IgD-negative memory B cell (primary cell): ENCODE results near the gene RAPSN. TPM values are rescaled to one million over a fixed set of nuclear protein-coding genes. Genes with fewer than 3 reads are reported as not detected.

Source experiments
- H3K27ac Mint-ChIP-seq, 3 donors: one replicate each; pipeline ENCODE4 v1.8.0; 2020 to 2022; ENCODE audit warnings: mild to moderate bottlenecking in 3 of 3, mixed read lengths in 3 of 3, moderate library complexity in 1 of 3
- H3K27me3 Mint-ChIP-seq: one replicate; pipeline ENCODE4 v1.8.0; 2021; ENCODE audit warnings: mixed read lengths
- H3K36me3 Mint-ChIP-seq: one replicate; pipeline ENCODE4 v1.8.0; 2020; ENCODE audit warnings: mild to moderate bottlenecking, mixed read lengths
- H3K4me1 Mint-ChIP-seq, 3 donors: one replicate each; pipeline ENCODE4 v1.8.0; 2020 to 2022; ENCODE audit warnings: mixed read lengths in 3 of 3, mild to moderate bottlenecking in 1 of 3
- H3K4me3 Mint-ChIP-seq, 4 donors: one replicate each; pipeline ENCODE4 v1.8.0; 2020 to 2022; ENCODE audit warnings: mild to moderate bottlenecking in 4 of 4, mixed read lengths in 4 of 4, moderate library complexity in 3 of 4
- H3K9me3 Mint-ChIP-seq, 3 donors: one replicate each; pipeline ENCODE4 v1.8.0; 2020 to 2021; ENCODE audit warnings: mixed read lengths in 3 of 3, mild to moderate bottlenecking in 1 of 3
- polyA plus RNA-seq: library from polyadenylated mRNA; unstranded; fragments of 300-500 nt; fragmentation: Illumina TruSeq; gene quantifications from one replicate; pipeline ENCODE4 v1.2.3, GENCODE V29; 2021

The RAPSN gene
- polyA plus RNA-seq, 1 donor from 2014 or later: 0.15 TPM

DNA sequence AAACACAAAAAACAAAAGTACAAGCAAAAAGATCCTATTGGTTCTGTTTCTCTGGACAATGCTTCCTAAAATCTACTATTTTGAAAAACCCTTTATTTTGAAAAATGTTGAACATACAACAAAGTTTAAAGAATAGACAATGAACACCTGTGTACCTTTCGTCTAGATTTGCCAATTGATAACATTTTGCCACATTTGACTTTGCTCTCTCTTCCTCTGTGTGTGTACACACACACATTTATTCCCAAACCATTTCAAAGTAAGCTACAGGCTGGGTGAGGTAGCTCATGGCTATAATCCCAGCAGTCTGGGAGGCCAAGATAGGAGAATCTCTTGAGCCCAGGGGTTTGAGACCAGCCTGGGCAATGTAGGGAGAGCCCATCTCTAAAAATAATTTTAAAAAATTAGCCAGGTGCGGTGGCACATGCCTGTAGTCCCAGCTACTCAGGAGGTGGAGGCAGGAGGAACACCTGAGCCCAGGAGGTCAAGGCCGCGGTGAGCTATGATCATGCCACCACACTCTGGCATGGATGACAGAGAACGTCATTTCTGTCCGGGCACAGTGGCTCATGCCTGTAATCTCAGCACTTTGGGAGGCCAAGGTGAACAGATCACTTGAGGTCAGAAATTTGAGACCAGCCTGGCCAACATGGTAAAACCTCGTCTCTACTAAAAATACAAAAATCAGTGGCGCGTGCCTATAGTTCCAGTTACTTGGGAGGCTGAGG lies 17.4 kb downstream of the RAPSN start:
- Mint-ChIP-seq H3K27ac (peak overlapping the region in 1 of 3 donors; percentile 39), H3K4me1 (peaks cover under 1 to 2% (median 2%) of the 10 kb centered on the region in 3 donors), H3K27me3 (peaks cover 2% of the 10 kb centered on the region), H3K4me3 (no peak overlapping the region), H3K9me3 (no peaks in the 10 kb centered on the region), H3K36me3 (no peaks in the 10 kb centered on the region)

DNA sequence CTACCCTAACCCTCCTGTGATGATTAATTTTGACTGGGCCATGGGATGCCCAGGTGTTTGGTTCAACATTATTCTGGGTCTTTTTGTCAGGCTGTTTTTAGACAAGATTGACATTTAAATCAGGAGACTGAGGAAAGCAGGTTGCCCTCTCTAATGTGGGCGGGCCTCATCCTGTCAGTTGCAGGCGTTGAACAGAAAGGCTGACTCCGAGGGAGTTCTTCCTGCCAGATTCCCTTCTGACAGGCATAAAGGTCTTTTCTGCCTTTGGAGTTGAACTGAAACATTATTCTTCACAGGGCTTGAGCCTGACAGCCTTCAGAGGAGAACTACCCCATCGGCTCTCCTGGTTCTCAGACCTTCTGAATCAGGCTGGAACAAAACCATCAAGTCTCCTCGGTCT lies 18.4 kb downstream of the RAPSN start:
- peaks cover 7 to 12% (median 7%) of the 10 kb centered on the region in 3 donors for H3K4me1 Mint-ChIP-seq
- H3K9me3 Mint-ChIP-seq: no peaks in the 10 kb centered on the region
- H3K27ac Mint-ChIP-seq: no peak overlapping the region
- H3K27me3 Mint-ChIP-seq: peaks cover 2% of the 10 kb centered on the region
- no peak overlapping the region for H3K4me3 Mint-ChIP-seq
- peaks cover 2% of the 10 kb centered on the region for H3K36me3 Mint-ChIP-seq

DNA sequence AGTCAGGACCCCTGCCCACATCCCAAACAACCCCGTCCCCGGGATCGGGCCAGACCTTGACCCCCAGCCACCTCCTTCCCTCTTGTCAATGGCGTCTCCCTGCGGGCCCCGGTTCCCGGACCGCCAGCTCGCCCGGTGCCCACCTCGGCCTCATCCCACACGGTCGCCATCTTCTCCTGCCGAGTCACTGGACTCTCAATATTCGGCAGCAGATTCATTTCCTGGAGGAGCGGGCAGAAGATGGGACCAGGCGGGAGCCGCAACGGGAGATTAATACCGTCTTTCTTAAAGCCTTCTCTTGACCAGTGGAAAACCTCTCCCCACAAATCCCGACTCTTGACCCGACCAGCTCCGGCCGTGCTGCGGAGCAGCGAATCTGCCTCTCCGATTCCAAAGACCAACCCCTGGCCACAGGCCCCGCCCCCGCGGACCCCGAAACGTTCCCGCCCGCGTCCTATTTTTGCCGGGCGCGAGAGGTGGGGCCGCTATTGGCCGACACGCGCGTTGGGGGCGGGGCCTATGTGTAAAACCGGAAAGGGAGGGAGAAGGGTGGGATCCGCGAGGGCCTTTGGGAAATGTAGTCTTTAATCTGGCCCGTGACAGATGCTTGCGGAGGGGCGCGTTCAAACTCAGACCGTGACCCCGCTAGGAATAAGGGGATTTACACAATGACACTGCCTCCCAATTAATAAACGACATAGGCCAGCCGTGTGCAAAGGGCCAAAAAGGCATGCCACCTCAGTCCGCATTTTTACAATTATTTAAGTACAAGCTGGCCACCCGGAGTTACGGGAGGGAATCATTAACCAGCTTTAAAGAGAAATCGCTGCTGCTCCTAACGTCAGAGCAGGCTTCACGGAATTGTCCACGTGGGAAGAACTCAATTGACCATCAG lies 22.6 kb downstream of the RAPSN start, which contains the start of gene PSMC3:
TSS of gene PSMC3 (minus strand) at position 378 of the 895 bp plus-strand sequence. CDS start at position 218, 160 bp downstream.
- peaks cover 2% of the 10 kb centered on the region for H3K27me3 Mint-ChIP-seq
- no peaks in the 10 kb centered on the region for H3K9me3 Mint-ChIP-seq
- H3K4me1 Mint-ChIP-seq: peaks cover 15 to 21% (median 19%) of the 10 kb centered on the region in 3 donors
- H3K4me3 Mint-ChIP-seq: peak within 1 kb of the TSS; percentile 98 to 100 (median 100)
- H3K27ac Mint-ChIP-seq: peak within 1 kb of the TSS; percentile 86 to 99 (median 98)
- peaks cover 5% of the 10 kb centered on the region for H3K36me3 Mint-ChIP-seq

DNA sequence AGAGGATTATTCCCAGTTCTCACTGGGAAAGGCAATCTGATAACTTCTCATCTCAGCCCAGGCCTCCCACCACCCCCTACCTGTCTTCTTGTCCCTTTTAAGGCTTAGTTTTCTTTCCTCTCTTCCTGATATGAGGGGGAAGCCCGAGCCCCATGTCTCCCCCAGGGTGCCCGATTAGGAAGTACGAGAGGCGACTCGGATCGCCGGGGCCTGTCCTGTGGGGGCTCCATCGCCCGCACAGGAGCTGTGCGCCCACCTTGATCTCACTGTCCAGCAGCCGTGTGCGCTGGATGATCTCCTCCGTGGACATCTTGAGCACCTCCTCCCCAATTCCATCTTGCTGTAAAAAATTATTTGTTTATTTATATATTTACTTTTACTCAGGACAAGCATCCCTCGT lies 23.3 kb downstream of the RAPSN start:
- H3K27ac Mint-ChIP-seq: peak overlapping the region; percentile 86 to 99 (median 98)
- H3K27me3 Mint-ChIP-seq: peaks cover 2% of the 10 kb centered on the region
- peaks cover 15 to 21% (median 19%) of the 10 kb centered on the region in 3 donors for H3K4me1 Mint-ChIP-seq
- peaks cover 7% of the 10 kb centered on the region for H3K36me3 Mint-ChIP-seq
- H3K4me3 Mint-ChIP-seq: peak overlapping the region; percentile 98 to 100 (median 100)
- no peaks in the 10 kb centered on the region for H3K9me3 Mint-ChIP-seq

DNA sequence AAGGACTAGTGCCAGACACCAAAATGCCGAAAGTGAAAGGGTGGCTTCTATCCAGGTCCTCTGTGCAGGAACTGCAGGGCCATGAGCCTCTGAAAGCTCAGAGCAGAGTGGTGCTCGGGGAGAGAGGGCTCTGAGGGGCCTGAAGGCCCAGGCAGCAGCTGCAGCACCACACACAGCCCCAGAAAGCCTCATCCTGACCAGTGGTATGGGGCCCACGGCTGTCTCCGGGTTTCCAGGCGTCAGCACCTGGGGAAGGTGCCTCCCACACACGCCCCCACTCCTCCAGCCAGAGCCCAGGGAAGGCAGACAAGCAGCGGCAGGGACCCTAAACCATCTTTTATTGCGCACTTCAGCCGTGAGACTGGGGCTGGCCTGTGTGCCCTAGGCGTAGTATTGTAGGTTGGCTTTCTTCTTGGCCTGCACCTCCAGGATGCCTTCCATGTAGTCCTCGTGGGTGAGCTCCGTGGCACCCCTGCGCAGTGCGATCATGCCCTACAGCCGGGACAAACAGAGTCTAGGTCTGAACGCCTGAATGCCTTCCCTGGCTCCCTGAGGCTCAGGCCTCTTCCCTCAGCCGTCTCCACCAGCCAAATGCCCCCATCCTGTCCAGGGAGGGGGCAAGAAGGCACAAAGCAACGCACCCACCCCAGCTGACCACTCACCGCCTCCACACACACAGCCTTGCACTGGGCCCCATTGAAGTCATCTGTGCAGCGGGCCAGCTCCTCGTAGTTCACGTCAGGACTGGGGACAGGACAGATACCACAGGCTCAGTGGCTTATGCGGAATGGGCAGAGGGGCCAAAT lies 30.3 kb downstream of the RAPSN start:
- Mint-ChIP-seq H3K9me3 (no peaks in the 10 kb centered on the region), H3K4me3 (peak overlapping the region in 1 of 4 donors; percentile 50), H3K36me3 (peaks cover 3% of the 10 kb centered on the region), H3K27ac (no peak overlapping the region), H3K27me3 (no peaks in the 10 kb centered on the region), H3K4me1 (peaks cover 0 to 5% (median 0%) of the 10 kb centered on the region in 3 donors)

DNA sequence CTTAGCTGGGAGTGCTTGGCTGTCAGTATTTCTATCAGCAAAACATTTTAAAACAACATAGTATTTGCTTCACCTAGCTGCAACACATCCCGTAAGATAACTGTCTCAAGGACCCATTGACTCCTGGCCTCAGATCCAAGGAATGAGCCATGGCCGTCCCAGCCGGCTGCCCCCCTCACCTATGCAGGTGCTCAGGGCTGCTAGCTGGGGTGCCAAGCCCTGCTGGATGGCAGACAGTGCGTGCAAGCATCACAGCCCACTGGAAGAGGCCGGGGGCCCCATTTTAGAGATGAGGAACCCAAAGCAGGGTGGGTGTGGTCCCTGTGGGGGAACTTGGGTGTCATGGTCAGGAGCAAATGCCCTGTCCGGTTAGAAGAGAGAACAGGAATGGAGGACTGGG lies 31.2 kb downstream of the RAPSN start:
- H3K27ac Mint-ChIP-seq: peak overlapping the region in 1 of 3 donors; percentile 50
- no peaks in the 10 kb centered on the region for H3K27me3 Mint-ChIP-seq
- peaks cover 3% of the 10 kb centered on the region for H3K36me3 Mint-ChIP-seq
- no peaks in the 10 kb centered on the region for H3K9me3 Mint-ChIP-seq
- H3K4me1 Mint-ChIP-seq: peaks cover 0 to 6% (median 0%) of the 10 kb centered on the region in 3 donors
- H3K4me3 Mint-ChIP-seq: no peak overlapping the region

- H3K4me1 Mint-ChIP-seq: peaks cover 0 to 6% (median 1%) of the 10 kb centered on the region in 3 donors
- H3K27ac Mint-ChIP-seq: peak overlapping the region in 1 of 3 donors; percentile 85
- no peaks in the 10 kb centered on the region for H3K27me3 Mint-ChIP-seq
- no peaks in the 10 kb centered on the region for H3K36me3 Mint-ChIP-seq
- peak overlapping the region in 1 of 4 donors; percentile 22 for H3K4me3 Mint-ChIP-seq
- H3K9me3 Mint-ChIP-seq: no peaks in the 10 kb centered on the region
Measured at GRCh38 chr11:47415949-47416472, 32.9 kb downstream of the RAPSN start.

DNA sequence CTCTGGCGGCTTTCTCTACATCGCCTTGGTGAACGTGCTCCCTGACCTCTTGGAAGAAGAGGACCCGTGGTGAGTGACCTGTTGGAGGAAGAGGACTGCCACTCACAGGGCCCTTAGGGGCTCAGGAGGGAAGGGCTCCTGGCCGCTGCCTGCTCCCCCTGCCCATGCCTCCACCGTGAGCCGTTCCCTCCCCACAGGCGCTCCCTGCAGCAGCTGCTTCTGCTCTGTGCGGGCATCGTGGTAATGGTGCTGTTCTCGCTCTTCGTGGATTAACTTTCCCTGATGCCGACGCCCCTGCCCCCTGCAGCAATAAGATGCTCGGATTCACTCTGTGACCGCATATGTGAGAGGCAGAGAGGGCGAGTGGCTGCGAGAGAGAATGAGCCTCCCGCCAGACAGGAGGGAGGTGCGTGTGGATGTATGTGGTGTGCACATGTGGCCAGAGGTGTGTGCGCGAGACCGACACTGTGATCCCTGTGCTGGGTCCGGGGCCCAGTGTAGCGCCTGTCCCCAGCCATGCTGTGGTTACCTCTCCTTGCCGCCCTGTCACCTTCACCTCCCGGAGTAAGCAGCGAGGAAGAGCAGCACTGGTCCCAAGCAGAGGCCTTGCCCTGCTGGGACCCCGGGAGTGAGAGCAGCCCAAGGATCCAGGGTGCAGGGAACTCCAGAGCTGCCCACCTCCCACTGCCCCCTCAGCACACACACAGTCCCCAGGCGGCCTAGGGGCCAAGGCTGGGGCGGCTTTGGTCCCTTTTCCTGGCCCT lies 33.7 kb downstream of the RAPSN start:
- peak overlapping the region in 1 of 3 donors; percentile 12 for H3K27ac Mint-ChIP-seq
- no peaks in the 10 kb centered on the region for H3K36me3 Mint-ChIP-seq
- H3K4me1 Mint-ChIP-seq: peaks cover 0 to 6% (median 1%) of the 10 kb centered on the region in 3 donors
- no peak overlapping the region for H3K4me3 Mint-ChIP-seq
- H3K9me3 Mint-ChIP-seq: no peaks in the 10 kb centered on the region
- H3K27me3 Mint-ChIP-seq: no peaks in the 10 kb centered on the region

DNA sequence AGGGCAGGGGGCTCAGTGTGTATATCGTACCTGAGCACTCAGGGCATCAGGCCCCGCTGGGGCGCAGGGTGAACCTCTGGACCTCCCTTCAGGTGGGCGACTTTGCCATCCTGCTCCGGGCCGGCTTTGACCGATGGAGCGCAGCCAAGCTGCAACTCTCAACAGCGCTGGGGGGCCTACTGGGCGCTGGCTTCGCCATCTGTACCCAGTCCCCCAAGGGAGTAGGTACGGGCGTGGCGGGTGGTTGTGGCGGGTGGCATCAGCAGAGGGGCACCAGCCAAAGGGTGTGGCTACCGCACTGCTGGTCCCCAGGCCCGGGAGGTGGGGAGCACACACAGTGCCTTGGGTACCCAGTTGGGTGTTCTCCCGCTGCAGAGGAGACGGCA lies 34.3 kb downstream of the RAPSN start:
- H3K36me3 Mint-ChIP-seq: no peaks in the 10 kb centered on the region
- H3K9me3 Mint-ChIP-seq: no peaks in the 10 kb centered on the region
- no peak overlapping the region for H3K4me3 Mint-ChIP-seq
- H3K4me1 Mint-ChIP-seq: peaks cover 0 to 6% (median 1%) of the 10 kb centered on the region in 3 donors
- H3K27ac Mint-ChIP-seq: peak overlapping the region in 1 of 3 donors; percentile 12
- H3K27me3 Mint-ChIP-seq: no peaks in the 10 kb centered on the region

GRCh38 chr11:47413908-47414684 lies 34.8 kb downstream of the RAPSN start:
- Mint-ChIP-seq H3K27ac (peak overlapping the region in 1 of 3 donors; percentile 12), H3K4me3 (peak overlapping the region in 1 of 4 donors; percentile 27), H3K27me3 (no peaks in the 10 kb centered on the region), H3K4me1 (peaks cover 0 to 7% (median 3%) of the 10 kb centered on the region in 3 donors), H3K36me3 (no peaks in the 10 kb centered on the region), H3K9me3 (no peaks in the 10 kb centered on the region)

DNA sequence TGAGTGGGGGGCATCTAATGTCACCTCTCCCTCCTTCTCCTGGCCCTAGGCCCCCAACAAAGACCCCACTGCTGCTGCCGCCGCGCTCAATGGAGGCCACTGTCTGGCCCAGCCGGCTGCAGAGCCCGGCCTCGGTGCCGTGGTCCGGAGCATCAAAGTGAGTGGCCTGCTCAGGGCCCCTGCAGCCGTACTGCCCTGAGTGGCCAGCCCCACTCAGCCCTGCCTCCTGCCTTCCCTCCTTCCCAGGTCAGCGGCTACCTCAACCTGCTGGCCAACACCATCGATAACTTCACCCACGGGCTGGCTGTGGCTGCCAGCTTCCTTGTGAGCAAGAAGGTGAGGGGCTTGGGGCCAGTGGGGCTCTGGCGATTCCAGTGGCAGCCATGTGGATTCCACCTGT lies 35.6 kb downstream of the RAPSN start:
- no peaks in the 10 kb centered on the region for H3K27me3 Mint-ChIP-seq
- no peak overlapping the region for H3K4me3 Mint-ChIP-seq
- H3K9me3 Mint-ChIP-seq: no peaks in the 10 kb centered on the region
- H3K27ac Mint-ChIP-seq: peak overlapping the region in 2 of 3 donors; percentile 12 to 57
- peaks cover 0 to 7% (median 7%) of the 10 kb centered on the region in 3 donors for H3K4me1 Mint-ChIP-seq
- no peaks in the 10 kb centered on the region for H3K36me3 Mint-ChIP-seq

DNA sequence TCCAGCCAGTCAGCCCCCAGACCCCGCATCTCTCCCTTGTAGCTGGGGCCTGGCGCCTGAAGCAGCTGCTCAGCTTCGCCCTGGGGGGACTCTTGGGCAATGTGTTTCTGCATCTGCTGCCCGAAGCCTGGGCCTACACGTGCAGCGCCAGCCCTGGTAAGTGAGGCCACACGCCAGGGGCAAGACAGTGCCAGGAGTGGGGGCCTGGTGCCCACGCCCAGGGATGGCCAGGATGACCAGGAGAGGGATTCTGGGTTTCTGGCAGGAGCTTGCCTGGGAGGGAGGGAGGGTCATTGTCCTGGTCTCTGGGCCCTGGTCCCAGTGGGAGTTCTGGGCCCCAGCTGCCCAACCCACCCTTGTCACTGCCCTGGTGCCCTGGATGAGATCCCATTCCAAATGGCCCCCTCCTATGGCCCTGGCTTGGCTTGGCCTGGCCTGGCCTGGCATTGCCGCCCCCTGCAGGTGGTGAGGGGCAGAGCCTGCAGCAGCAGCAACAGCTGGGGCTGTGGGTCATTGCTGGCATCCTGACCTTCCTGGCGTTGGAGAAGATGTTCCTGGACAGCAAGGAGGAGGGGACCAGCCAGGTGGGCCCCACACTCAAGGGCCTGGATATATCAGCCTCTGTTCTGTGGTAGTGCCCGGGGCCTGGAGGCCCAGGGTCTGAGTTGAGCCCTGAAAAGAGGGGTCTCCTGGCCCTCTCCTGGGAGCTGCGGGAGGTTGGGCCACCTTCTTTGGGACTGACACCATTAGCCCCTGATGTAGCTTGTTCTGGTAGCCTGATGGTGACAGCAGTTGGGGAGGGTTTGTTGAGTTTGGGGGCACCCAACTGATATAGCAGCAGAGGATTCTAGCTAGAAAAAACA lies 36.8 kb downstream of the RAPSN start:
- Mint-ChIP-seq H3K9me3 (no peaks in the 10 kb centered on the region), H3K27ac (no peak overlapping the region), H3K4me1 (peaks cover 8 to 15% (median 14%) of the 10 kb centered on the region in 3 donors), H3K4me3 (no peak overlapping the region), H3K36me3 (no peaks in the 10 kb centered on the region), H3K27me3 (no peaks in the 10 kb centered on the region)
